RPMI8226 (cell line): ENCODE data around the gene ICOSLG.
"Not testable (repeated sequence)": the region's sequence is repeated elsewhere in the genome, so short reads cannot be mapped to it uniquely, and the experiment has no call there.

Experiments used
- DNase-seq: peaks from one replicate; pipeline ENCODE4 v3.0.0-alpha.2; 2015

ICOSLG gene

GRCh38 chr21:44220674-44221073 lies 20.1 kb downstream of the ICOSLG start:
- not testable (repeated sequence) for DNase-seq

- DNase-seq, result not testable (repeated sequence)
These were observed 22.3 kb downstream of the ICOSLG start for GRCh38 chr21:44218461-44218860.

GRCh38 chr21:44211978-44212377 lies 28.8 kb downstream of the ICOSLG start:
- DNase-seq, result not testable (repeated sequence)

GRCh38 chr21:44211574-44211973 lies 29.2 kb downstream of the ICOSLG start:
- DNase-seq, result not testable (repeated sequence)

- DNase-seq, result not testable (repeated sequence)
These were observed 32.7 kb downstream of the ICOSLG start for GRCh38 chr21:44207860-44208646.

GRCh38 chr21:44206698-44207676 lies 33.8 kb downstream of the ICOSLG start:
- DNase-seq, result not testable (repeated sequence)

- DNase-seq, result not testable (repeated sequence)
These were observed 34.6 kb downstream of the ICOSLG start for GRCh38 chr21:44206187-44206586.

- not testable (repeated sequence) for DNase-seq
These were observed 38.0 kb downstream of the ICOSLG start for GRCh38 chr21:44202590-44203299.

GRCh38 chr21:44199997-44200396 lies 40.7 kb downstream of the ICOSLG start:
- DNase-seq, result not testable (repeated sequence)

GRCh38 chr21:44199448-44199847 lies 41.3 kb downstream of the ICOSLG start:
- DNase-seq, result peak; percentile 2

GRCh38 chr21:44197156-44197516 lies 43.6 kb downstream of the ICOSLG start:
- DNase-seq, result not testable (repeated sequence)

GRCh38 chr21:44196212-44197155 lies 44.3 kb downstream of the ICOSLG start:
- peak; percentile 59 for DNase-seq

GRCh38 chr21:44194888-44195287 lies 45.9 kb downstream of the ICOSLG start:
- DNase-seq, result not testable (repeated sequence)

- not testable (repeated sequence) for DNase-seq
These were observed 46.3 kb downstream of the ICOSLG start for GRCh38 chr21:44194451-44194850.

GRCh38 chr21:44193108-44193507 lies 47.6 kb downstream of the ICOSLG start:
- not testable (repeated sequence) for DNase-seq

- not testable (repeated sequence) for DNase-seq
These were observed 50.1 kb downstream of the ICOSLG start for GRCh38 chr21:44190349-44191271.

GRCh38 chr21:44184862-44185261 lies 55.9 kb downstream of the ICOSLG start:
- DNase-seq, result not testable (repeated sequence)

GRCh38 chr21:44182202-44182601 lies 58.5 kb downstream of the ICOSLG start:
- DNase-seq, result not testable (repeated sequence)

- DNase-seq, result not testable (repeated sequence)
These were observed 59.2 kb downstream of the ICOSLG start for GRCh38 chr21:44181506-44181905.

GRCh38 chr21:44176127-44176526 lies 64.6 kb downstream of the ICOSLG start:
- DNase-seq, result not testable (repeated sequence)
